ENCODE measurements around the gene SLC26A1.

SLC26A1 gene

GRCh38 chr4:1028574-1029220 is 35.5 kb upstream of the SLC26A1 start:
- no peak overlapping the region for H3K4me3 ChIP-seq (ENCODE audit: low read depth, low read length)
- no peak for DNase-seq (ENCODE audit: low read depth)
- no peak for TF ChIP-seq CTCF (IDR thresholded peaks at IDR 0.05; ENCODE audit: insufficient read depth, low read depth, low read length, missing control alignments)

GRCh38 chr4:1027915-1028238 is 34.7 kb upstream of the SLC26A1 start:
- TF ChIP-seq CTCF (IDR thresholded peaks at IDR 0.05; ENCODE audit: insufficient read depth, low read depth, low read length, missing control alignments): no peak
- no peak for DNase-seq (ENCODE audit: low read depth)

GRCh38 chr4:1027219-1027914 is 34.2 kb upstream of the SLC26A1 start:
- no peak for TF ChIP-seq CTCF (IDR thresholded peaks at IDR 0.05; ENCODE audit: insufficient read depth, low read depth, low read length, missing control alignments)
- H3K4me3 ChIP-seq (ENCODE audit: low read depth, low read length): no peak overlapping the region
- no peak for DNase-seq (ENCODE audit: low read depth)

More at GRCh38 chr4:1027915-1028238, 34.7 kb upstream of the SLC26A1 start:
- no peak overlapping the region for H3K4me3 ChIP-seq (ENCODE audit: low read depth, low read length)

GRCh38 chr4:1026115-1026514 is 32.9 kb upstream of the SLC26A1 start:
- no peak for TF ChIP-seq CTCF (IDR thresholded peaks at IDR 0.05; ENCODE audit: insufficient read depth, low read depth, low read length, missing control alignments)
- DNase-seq (ENCODE audit: low read depth): peak; percentile 61
- H3K4me3 ChIP-seq (ENCODE audit: low read depth, low read length): no peak overlapping the region

GRCh38 chr4:1024882-1025545 is 31.8 kb upstream of the SLC26A1 start:
- TF ChIP-seq CTCF (IDR thresholded peaks at IDR 0.05; ENCODE audit: insufficient read depth, low read depth, low read length, missing control alignments): no peak
- no peak for DNase-seq (ENCODE audit: low read depth)
- H3K4me3 ChIP-seq (ENCODE audit: low read depth, low read length): no peak overlapping the region

- TF ChIP-seq CTCF (IDR thresholded peaks at IDR 0.05; ENCODE audit: insufficient read depth, low read depth, low read length, missing control alignments): no peak
- no peak overlapping the region for H3K4me3 ChIP-seq (ENCODE audit: low read depth, low read length)
- DNase-seq (ENCODE audit: low read depth): no peak
Measured at GRCh38 chr4:1023895-1024740, 30.9 kb upstream of the SLC26A1 start.
